Neural progenitor cell (in vitro differentiated cells): ENCODE data around the gene FASTKD2. TPM values are rescaled to one million over a fixed set of nuclear protein-coding genes. Genes with fewer than 3 reads are reported as not detected.

Experiments
- DNase-seq: peaks from one replicate; pipeline ENCODE4 v3.0.0-alpha.2; 2016; ENCODE audit warnings: low spot score
- H2AFZ ChIP-seq: fragments of 200-600 bp; sonication (generic); replicated peaks from 2 replicates; pipeline ENCODE4 v1.6.1; 2016; ENCODE audit warnings: antibody characterized with exemption
- H3F3A ChIP-seq: fragments of 200-600 bp; sonication (generic); 2 replicates; pipeline ENCODE4 v1.6.1; 2016; ENCODE audit warnings: antibody characterized with exemption, low read depth
- H3K27ac ChIP-seq: fragments of 200-600 bp; sonication (generic); 2 replicates; pipeline ENCODE4 v1.5.1; 2016; ENCODE audit warnings: mild to moderate bottlenecking
- H3K27me3 ChIP-seq: fragments of 200-600 bp; sonication (generic); 2 replicates; pipeline ENCODE4 v1.6.1; 2016; ENCODE audit warnings: mild to moderate bottlenecking, moderate library complexity
- H3K36me3 ChIP-seq: fragments of 200-600 bp; sonication (generic); 2 replicates; pipeline ENCODE4 v1.5.1; 2016
- H3K4me1 ChIP-seq: fragments of 200-600 bp; sonication (generic); 2 replicates; pipeline ENCODE4 v1.6.1; 2016; ENCODE audit warnings: mixed run types
- H3K4me2 ChIP-seq: fragments of 200-600 bp; sonication (generic); 2 replicates; pipeline ENCODE4 v1.6.1; 2016
- H3K4me3 ChIP-seq: fragments of 200-600 bp; sonication (generic); 2 replicates; pipeline ENCODE4 v1.5.1; 2016
- H3K79me2 ChIP-seq: fragments of 200-600 bp; sonication (generic); 2 replicates; pipeline ENCODE4 v1.6.1; 2016; ENCODE audit warnings: low read depth
- H3K9ac ChIP-seq: fragments of 200-600 bp; sonication (generic); 2 replicates; pipeline ENCODE4 v1.6.1; 2016
- H3K9me3 ChIP-seq: fragments of 200-600 bp; sonication (generic); 2 replicates; pipeline ENCODE4 v1.5.1; 2016; ENCODE audit warnings: low read depth
- H4K20me1 ChIP-seq: fragments of 200-600 bp; sonication (generic); 2 replicates; pipeline ENCODE4 v1.6.1; 2016; ENCODE audit warnings: low read depth
- H3K27ac Mint-ChIP-seq: 3 replicates; pipeline ENCODE4 v1.8.0; 2021; ENCODE audit warnings: mixed read lengths
- H3K27me3 Mint-ChIP-seq: 2 replicates; pipeline ENCODE4 v1.8.0; 2022; ENCODE audit warnings: low read depth, mild to moderate bottlenecking, inconsistent platforms, moderate library complexity, mixed read lengths; ENCODE audit not compliant: insufficient read depth
- H3K36me3 Mint-ChIP-seq: 3 replicates; pipeline ENCODE4 v1.8.0; 2021; ENCODE audit warnings: mixed read lengths
- H3K4me1 Mint-ChIP-seq: 3 replicates; pipeline ENCODE4 v1.8.0; 2021; ENCODE audit warnings: mixed read lengths
- H3K4me3 Mint-ChIP-seq: 3 replicates; pipeline ENCODE4 v1.8.0; 2021; ENCODE audit warnings: mild to moderate bottlenecking, moderate library complexity, mixed read lengths
- H3K9me3 Mint-ChIP-seq: 3 replicates; pipeline ENCODE4 v1.8.0; 2020; ENCODE audit warnings: mixed read lengths
- EZH2 ChIP-seq: fragments of 200-600 bp; sonication (generic); IDR thresholded peaks from 2 replicates; pipeline ENCODE4 v1.6.1; 2017; ENCODE audit warnings: antibody characterized with exemption, mild to moderate bottlenecking, moderate library complexity
- EZH2phosphoT487 ChIP-seq: fragments of 200-600 bp; sonication (generic); IDR thresholded peaks from 2 replicates; pipeline ENCODE4 v1.6.1; 2017; ENCODE audit warnings: antibody characterized with exemption
- total RNA-seq: library from RNA; depleted of rRNA; stranded (reverse); fragments of >200 nt; gene quantifications from 2 replicates; pipeline ENCODE4 v1.2.3, GENCODE V29; 2015; ENCODE audit warnings: low replicate concordance
- TF ChIP-seq, protein P1 (sequence below): fragments of 200-600 bp; sonication (generic); IDR thresholded peaks from 2 replicates; pipeline ENCODE4 v1.5.1; 2017; ENCODE audit warnings: antibody characterized with exemption, mild to moderate bottlenecking

The FASTKD2 gene
- total RNA-seq, 1 donor from 2014 or later = 39.0 TPM

- H3K4me3 ChIP-seq = peak overlapping the region; percentile 81
- H4K20me1 ChIP-seq = no peaks in the 10 kb centered on the region
- peak overlapping the region; percentile 87 for H3K9ac ChIP-seq
- H2AFZ ChIP-seq = peak overlapping the region; percentile 98
- peaks cover 4% of the 10 kb centered on the region for H3K27me3 Mint-ChIP-seq
- peak overlapping the region; percentile 86 for H3K4me2 ChIP-seq
- peaks cover 6% of the 10 kb centered on the region for H3K36me3 Mint-ChIP-seq
- H3K9me3 Mint-ChIP-seq = no peaks in the 10 kb centered on the region
- H3K27ac Mint-ChIP-seq = no peak overlapping the region
- peaks cover 5% of the 10 kb centered on the region for H3K4me1 ChIP-seq
- no peak for TF ChIP-seq EZH2phosphoT487
- TF ChIP-seq, protein P1, sequence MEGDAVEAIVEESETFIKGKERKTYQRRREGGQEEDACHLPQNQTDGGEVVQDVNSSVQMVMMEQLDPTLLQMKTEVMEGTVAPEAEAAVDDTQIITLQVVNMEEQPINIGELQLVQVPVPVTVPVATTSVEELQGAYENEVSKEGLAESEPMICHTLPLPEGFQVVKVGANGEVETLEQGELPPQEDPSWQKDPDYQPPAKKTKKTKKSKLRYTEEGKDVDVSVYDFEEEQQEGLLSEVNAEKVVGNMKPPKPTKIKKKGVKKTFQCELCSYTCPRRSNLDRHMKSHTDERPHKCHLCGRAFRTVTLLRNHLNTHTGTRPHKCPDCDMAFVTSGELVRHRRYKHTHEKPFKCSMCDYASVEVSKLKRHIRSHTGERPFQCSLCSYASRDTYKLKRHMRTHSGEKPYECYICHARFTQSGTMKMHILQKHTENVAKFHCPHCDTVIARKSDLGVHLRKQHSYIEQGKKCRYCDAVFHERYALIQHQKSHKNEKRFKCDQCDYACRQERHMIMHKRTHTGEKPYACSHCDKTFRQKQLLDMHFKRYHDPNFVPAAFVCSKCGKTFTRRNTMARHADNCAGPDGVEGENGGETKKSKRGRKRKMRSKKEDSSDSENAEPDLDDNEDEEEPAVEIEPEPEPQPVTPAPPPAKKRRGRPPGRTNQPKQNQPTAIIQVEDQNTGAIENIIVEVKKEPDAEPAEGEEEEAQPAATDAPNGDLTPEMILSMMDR = no peak
- TF ChIP-seq EZH2 = no peak
- H3K79me2 ChIP-seq = peaks cover 42% of the 10 kb centered on the region
- no peak overlapping the region for H3K27ac ChIP-seq
- no peaks in the 10 kb centered on the region for H3F3A ChIP-seq
- no peaks in the 10 kb centered on the region for H3K36me3 ChIP-seq
- peaks cover 18% of the 10 kb centered on the region for H3K27me3 ChIP-seq
- H3K9me3 ChIP-seq = no peaks in the 10 kb centered on the region
- H3K4me1 Mint-ChIP-seq = peaks cover 10% of the 10 kb centered on the region
- peak; percentile 11 for DNase-seq
- no peak overlapping the region for H3K4me3 Mint-ChIP-seq
These were observed 888 bp downstream of the FASTKD2 start for GRCh38 chr2:206766057-206766930.

DNA sequence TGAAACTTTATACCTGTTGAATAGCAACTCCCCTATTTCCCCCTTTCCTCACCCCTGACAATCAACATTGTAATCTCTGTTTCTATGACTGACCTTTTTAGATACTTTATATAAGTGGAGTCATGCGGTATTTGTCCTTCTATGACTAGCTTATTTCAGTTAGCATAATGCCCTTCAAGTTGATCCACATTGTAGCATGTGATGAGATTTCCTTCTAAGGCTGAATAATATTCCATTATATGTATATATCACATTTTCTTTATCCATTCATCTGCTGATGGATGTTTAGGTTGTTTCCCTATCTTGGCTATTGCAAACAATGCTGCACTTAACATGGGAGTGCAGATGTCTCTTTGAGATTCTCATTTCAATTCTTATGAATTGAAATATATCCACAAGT, 9.5 kb downstream of the FASTKD2 start:
- no peak for DNase-seq
- Histone ChIP-seq H3K27me3 (no peaks in the 10 kb centered on the region), H3K79me2 (peaks cover 34% of the 10 kb centered on the region), H3K4me1 (no peaks in the 10 kb centered on the region), H2AFZ (no peak overlapping the region), H3K27ac (no peak overlapping the region), H3K9me3 (peaks cover 14% of the 10 kb centered on the region), H3F3A (no peaks in the 10 kb centered on the region), H3K36me3 (peaks cover 43% of the 10 kb centered on the region), H3K4me2 (no peak overlapping the region), H3K9ac (no peak overlapping the region), H4K20me1 (no peaks in the 10 kb centered on the region), H3K4me3 (no peak overlapping the region)
- Mint-ChIP-seq H3K9me3 (peaks cover 25% of the 10 kb centered on the region), H3K4me3 (no peak overlapping the region), H3K36me3 (peaks cover 62% of the 10 kb centered on the region), H3K27ac (no peak overlapping the region), H3K4me1 (no peaks in the 10 kb centered on the region), H3K27me3 (no peaks in the 10 kb centered on the region)
- TF ChIP-seq EZH2 = no peak

DNA sequence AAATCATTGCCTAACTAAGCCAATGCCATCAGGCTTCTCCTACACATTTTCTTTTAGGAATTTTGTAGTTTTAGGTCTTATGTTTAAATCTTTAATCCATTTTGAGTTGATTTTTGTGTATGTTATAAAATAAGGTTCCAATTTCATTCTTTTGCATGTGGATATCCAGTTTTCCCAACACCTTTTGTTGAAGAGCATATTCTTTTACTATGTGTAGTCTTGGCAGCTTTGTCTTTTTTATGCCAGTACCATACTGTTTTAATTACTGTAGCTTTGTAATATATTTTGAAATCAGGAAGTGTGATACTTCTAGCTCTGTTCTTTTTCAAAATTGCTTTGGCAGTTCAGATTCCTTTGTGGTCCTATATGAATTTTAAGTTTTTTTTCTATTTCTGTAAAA, 11.0 kb downstream of the FASTKD2 start:
- Histone ChIP-seq H3K4me3 (no peak overlapping the region), H3K79me2 (peaks cover 34% of the 10 kb centered on the region), H3K36me3 (peaks cover 43% of the 10 kb centered on the region), H3K27me3 (no peaks in the 10 kb centered on the region), H3K27ac (no peak overlapping the region), H3K4me1 (no peaks in the 10 kb centered on the region), H3K4me2 (no peak overlapping the region), H2AFZ (no peak overlapping the region), H4K20me1 (no peaks in the 10 kb centered on the region), H3K9ac (no peak overlapping the region), H3F3A (no peaks in the 10 kb centered on the region), H3K9me3 (peaks cover 14% of the 10 kb centered on the region)
- peaks cover 34% of the 10 kb centered on the region for H3K9me3 Mint-ChIP-seq
- no peaks in the 10 kb centered on the region for H3K4me1 Mint-ChIP-seq
- H3K36me3 Mint-ChIP-seq = peaks cover 74% of the 10 kb centered on the region
- no peak overlapping the region for H3K4me3 Mint-ChIP-seq
- H3K27me3 Mint-ChIP-seq = no peaks in the 10 kb centered on the region
- H3K27ac Mint-ChIP-seq = no peak overlapping the region
- TF ChIP-seq EZH2 (no peak), EZH2phosphoT487 (no peak)
- TF ChIP-seq, protein P1 = no peak
- no peak for DNase-seq

GRCh38 chr2:206780671-206781070, 15.3 kb downstream of the FASTKD2 start:
- H3K79me2 ChIP-seq = peaks cover 36% of the 10 kb centered on the region
- H4K20me1 ChIP-seq = peaks cover 9% of the 10 kb centered on the region
- no peak overlapping the region for H2AFZ ChIP-seq
- Mint-ChIP-seq H3K36me3 (peaks cover 60% of the 10 kb centered on the region), H3K4me1 (no peaks in the 10 kb centered on the region), H3K27ac (no peak overlapping the region), H3K4me3 (no peak overlapping the region), H3K9me3 (peaks cover 34% of the 10 kb centered on the region), H3K27me3 (no peaks in the 10 kb centered on the region)
- H3F3A ChIP-seq = no peaks in the 10 kb centered on the region
- H3K4me3 ChIP-seq = no peak overlapping the region
- no peaks in the 10 kb centered on the region for H3K27me3 ChIP-seq
- TF ChIP-seq EZH2 = no peak
- no peak for DNase-seq
- H3K36me3 ChIP-seq = peaks cover 14% of the 10 kb centered on the region
- H3K9me3 ChIP-seq = peaks cover 9% of the 10 kb centered on the region
- H3K4me2 ChIP-seq = no peak overlapping the region
- H3K9ac ChIP-seq = no peak overlapping the region
- H3K27ac ChIP-seq = no peak overlapping the region
- no peaks in the 10 kb centered on the region for H3K4me1 ChIP-seq
